ENCODE results near the gene PPP2R2B.

PPP2R2B gene

DNA sequence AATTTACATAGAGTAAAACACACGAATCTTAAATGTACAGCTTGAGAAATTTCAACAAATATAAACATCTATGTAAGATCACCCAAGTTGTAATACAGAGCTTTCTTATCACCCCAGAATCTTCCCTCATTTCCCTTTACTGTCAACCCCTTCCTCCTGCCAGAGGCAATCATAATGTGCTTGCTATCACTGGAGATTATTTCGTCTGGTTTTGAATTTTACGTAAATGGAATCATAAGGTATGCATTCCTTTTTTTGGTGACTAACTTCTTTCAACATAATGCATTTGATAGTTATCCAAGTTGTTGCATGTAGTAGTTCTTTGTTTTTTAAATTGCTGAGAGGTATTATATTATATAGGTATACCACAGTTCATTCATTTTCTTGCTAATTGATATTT lies 325.1 kb downstream of the PPP2R2B start:
- in situ Hi-C loops (cut with HindIII; ENCODE audit: low sequenced_read_pairs) = no loop called here
- TF ChIP-seq, protein P1, sequence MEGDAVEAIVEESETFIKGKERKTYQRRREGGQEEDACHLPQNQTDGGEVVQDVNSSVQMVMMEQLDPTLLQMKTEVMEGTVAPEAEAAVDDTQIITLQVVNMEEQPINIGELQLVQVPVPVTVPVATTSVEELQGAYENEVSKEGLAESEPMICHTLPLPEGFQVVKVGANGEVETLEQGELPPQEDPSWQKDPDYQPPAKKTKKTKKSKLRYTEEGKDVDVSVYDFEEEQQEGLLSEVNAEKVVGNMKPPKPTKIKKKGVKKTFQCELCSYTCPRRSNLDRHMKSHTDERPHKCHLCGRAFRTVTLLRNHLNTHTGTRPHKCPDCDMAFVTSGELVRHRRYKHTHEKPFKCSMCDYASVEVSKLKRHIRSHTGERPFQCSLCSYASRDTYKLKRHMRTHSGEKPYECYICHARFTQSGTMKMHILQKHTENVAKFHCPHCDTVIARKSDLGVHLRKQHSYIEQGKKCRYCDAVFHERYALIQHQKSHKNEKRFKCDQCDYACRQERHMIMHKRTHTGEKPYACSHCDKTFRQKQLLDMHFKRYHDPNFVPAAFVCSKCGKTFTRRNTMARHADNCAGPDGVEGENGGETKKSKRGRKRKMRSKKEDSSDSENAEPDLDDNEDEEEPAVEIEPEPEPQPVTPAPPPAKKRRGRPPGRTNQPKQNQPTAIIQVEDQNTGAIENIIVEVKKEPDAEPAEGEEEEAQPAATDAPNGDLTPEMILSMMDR (IDR thresholded peaks at IDR 0.05; ENCODE audit: low read depth, low read length) = no peak
- DNase-seq (ENCODE audit: low read depth, low spot score) = no peak
- H3K4me3 ChIP-seq (ENCODE audit: low read depth, low read length) = no peak overlapping the region

DNA sequence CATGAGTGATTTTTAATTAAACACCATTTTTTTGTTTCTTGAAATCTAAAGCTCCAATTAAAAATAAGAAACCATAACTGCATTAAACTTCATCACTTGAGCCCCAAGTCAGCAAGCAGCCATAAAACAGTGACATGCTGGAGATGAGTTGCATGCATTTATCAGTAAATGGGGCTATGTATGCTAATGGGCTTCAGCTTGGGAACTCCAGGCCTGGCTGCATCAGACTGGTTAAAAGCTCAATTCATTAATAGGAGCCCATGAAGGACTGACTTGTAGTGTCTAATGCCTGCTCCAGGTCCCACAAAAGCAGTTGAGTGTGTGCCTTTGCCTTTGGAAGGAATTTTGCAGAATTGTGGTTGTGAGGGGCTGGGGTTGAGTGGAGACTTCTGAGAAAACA lies 328.9 kb downstream of the PPP2R2B start:
- TF ChIP-seq, protein P1 (IDR thresholded peaks at IDR 0.05; ENCODE audit: low read depth, low read length) = no peak
- DNase-seq (ENCODE audit: low read depth, low spot score) = no peak
- in situ Hi-C loops (cut with HindIII; ENCODE audit: low sequenced_read_pairs) = no loop called here

DNA sequence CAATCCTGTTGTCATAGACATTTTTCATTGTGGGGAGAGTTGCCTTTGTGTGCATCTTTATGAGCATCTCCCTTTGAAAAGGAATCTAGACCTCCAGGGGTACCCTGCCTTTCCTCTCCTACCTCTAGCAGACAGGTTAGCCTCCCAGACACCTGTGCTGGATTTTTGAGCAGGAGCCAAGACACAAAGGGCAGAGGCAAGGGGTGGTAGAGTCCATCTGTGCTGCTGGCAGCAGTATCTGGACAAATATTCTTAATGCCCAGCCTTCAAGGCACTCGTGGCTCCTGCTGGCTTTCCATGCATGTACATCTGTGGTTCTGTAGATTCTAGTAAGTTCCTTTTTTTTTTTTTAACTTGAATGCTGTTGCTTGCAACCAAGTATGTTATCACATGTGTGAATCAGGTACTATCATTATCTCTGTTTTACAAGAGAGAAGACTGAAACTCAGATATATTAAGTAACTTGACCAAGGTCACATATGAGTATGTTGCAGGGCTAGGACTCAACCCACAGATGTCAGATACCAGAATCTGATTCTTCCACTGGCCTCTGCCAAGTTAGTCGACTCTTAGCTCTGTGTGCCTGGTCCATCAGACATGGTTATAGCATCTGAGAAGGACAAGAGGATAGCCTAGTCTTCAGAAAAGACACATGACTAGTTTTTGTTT lies 329.6 kb downstream of the PPP2R2B start:
- in situ Hi-C loops (cut with HindIII; ENCODE audit: low sequenced_read_pairs) = no loop called here
- DNase-seq (ENCODE audit: low read depth, low spot score) = no peak
- TF ChIP-seq, protein P1 (IDR thresholded peaks at IDR 0.05; ENCODE audit: low read depth, low read length) = no peak
- no peak overlapping the region for H3K4me3 ChIP-seq (ENCODE audit: low read depth, low read length)

More for the DNA sequence above, 328.9 kb downstream of the PPP2R2B start:
- no peak overlapping the region for H3K4me3 ChIP-seq (ENCODE audit: low read depth, low read length)

DNA sequence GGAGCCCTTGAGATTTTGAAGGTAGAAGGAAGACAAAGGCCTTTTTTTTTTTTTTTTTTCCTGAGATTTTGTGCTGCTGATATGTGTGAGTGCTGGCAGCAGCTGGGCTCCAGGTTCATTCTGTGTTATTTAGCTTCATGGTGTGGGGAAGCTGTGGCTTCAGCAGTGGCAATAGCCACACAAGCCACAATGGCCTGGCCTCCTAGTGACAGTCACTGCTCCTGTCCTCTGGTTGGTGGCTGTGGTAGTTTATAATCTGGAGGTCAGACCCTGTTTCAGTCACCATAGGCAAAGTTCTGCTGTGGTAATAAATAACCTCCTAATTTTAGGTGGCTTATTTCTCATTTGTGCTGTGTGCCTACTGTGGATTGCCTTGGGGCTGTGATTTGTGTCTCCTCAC lies 334.3 kb downstream of the PPP2R2B start:
- no peak for DNase-seq (ENCODE audit: low read depth, low spot score)
- in situ Hi-C loops (cut with HindIII; ENCODE audit: low sequenced_read_pairs) = no loop called here
- TF ChIP-seq, protein P1 (IDR thresholded peaks at IDR 0.05; ENCODE audit: low read depth, low read length) = no peak
- H3K4me3 ChIP-seq (ENCODE audit: low read depth, low read length) = no peak overlapping the region

DNA sequence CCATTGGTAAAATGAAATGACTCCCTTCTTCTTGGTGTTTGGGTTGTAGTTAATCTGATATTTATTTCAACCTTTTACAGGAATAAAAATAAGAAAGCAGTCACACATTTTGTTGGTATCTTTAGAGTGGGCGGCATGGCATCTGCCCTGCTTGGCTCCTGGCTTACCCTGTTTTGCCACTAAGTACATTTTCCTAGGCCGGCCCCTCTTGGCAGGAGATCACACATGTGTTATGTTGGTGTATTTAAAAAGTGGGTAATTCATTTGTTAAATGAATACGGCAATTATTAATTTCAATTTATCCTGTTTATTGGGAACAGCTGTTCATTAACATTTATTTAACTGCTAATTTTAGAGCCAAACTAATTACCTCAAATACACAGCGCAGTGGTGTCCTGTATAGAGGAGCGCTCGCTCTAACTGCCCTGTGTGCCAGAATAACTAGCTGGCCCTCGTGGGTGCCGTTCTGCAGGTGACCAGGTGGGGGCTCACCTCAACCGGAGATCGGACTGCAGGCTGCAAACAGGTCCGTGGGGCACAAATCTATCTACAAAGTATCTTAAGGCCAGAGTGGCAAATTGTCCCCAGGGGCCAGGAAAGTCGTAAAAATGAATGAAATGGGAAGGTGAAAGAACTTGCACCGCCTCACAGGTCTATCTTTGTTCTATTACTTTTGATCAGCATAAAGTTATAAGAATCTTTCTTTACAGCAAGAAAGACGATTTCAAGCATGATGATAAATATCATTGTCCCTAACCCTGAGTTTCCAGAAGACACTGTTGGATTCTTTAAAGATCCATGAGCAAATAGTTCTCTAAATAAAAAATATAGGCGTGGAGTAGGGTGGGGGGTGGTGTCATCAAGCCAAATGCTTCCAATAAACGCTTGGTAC lies 336.4 kb downstream of the PPP2R2B start:
- peak; percentile 70 for DNase-seq (ENCODE audit: low read depth, low spot score)
- TF ChIP-seq, protein P1 (IDR thresholded peaks at IDR 0.05; ENCODE audit: low read depth, low read length) = peak; percentile 95
- in situ Hi-C loops (cut with HindIII; ENCODE audit: low sequenced_read_pairs) = no loop called here
- no peak overlapping the region for H3K4me3 ChIP-seq (ENCODE audit: low read depth, low read length)

DNA sequence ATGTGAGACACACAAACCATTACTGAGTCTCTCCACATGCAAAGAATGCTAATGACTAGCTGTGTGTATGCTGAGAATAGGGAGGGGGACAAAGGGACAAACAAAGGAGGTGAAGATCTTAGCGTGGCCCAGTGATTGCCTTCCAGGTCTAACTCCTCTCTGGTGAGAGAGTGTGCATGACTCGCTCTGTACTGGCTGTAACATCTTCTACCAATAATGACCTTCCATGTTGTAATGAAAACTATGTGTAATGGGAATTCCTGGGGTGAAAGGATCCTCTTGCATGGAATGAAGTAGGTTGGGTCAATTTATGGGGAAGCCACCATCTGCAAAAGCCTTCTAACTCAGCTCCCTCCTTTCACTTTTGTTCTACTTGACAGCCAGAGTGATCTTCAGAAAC lies 338.1 kb downstream of the PPP2R2B start:
- H3K4me3 ChIP-seq (ENCODE audit: low read depth, low read length) = no peak overlapping the region
- DNase-seq (ENCODE audit: low read depth, low spot score) = peak; percentile 40
- in situ Hi-C loops (cut with HindIII; ENCODE audit: low sequenced_read_pairs) = no loop called here
- TF ChIP-seq, protein P1 (IDR thresholded peaks at IDR 0.05; ENCODE audit: low read depth, low read length) = no peak
